Adrenal gland (tissue), 12 donors: ENCODE measurements around the gene SETBP1. TPM values are rescaled to one million over a fixed set of nuclear protein-coding genes. Genes with fewer than 3 reads are reported as not detected.

Experiments
- DNase-seq, 7 donors: peaks; one replicate each; pipeline ENCODE4 v3.0.0-alpha.2; 2019 to 2020
- H3K27ac ChIP-seq, 5 donors: fragments of 200-600 bp; sonication (generic) in 4 of 5; 1 replicate in 3 of 5; 2 replicates in 2 of 5; pipeline versions ENCODE4 v1.5.1 to v1.8.0; 2016 to 2020; ENCODE audit warnings: mild to moderate bottlenecking in 1 of 5
- H3K27me3 ChIP-seq: fragments of 200-600 bp; 2 replicates; pipeline ENCODE4 v1.8.0; 2021
- H3K36me3 ChIP-seq, 2 donors: fragments of 200-600 bp; replicated peaks in 1 of 2; 1 replicate in 1 of 2; 2 replicates in 1 of 2; pipeline versions ENCODE4 v1.5.1 to v1.8.0; 2018 to 2022
- H3K4me1 ChIP-seq, 2 donors: fragments of 200-600 bp; replicated peaks in 1 of 2; 1 replicate in 1 of 2; 2 replicates in 1 of 2; pipeline versions ENCODE4 v1.5.1 to v1.8.0; 2018 to 2021
- H3K4me3 ChIP-seq, 4 donors: fragments of 200-600 bp; sonication (generic) in 3 of 4; one replicate each; pipeline ENCODE4 v1.5.1; 2016 to 2018
- H3K9me3 ChIP-seq, 3 donors: fragments of 200-600 bp; sonication (generic) in 1 of 3; replicated peaks in 1 of 3; 1 replicate in 2 of 3; 2 replicates in 1 of 3; pipeline versions ENCODE4 v1.5.1 to v1.8.0; 2016 to 2021
- CTCF ChIP-seq, 6 experiments: fragments of 450-650 bp in 4 of 6; fragments of 200-600 bp in 2 of 6; sonication (generic) in 1 of 6; IDR thresholded peaks; 1 replicate in 5 of 6; 2 replicates in 1 of 6; pipeline versions ENCODE4 v1.5.1 to v1.8.0; 2016 to 2021; ENCODE audit warnings: antibody characterized with exemption in 6 of 6, mild to moderate bottlenecking in 2 of 6, moderate library complexity in 1 of 6
- POLR2A ChIP-seq, 2 donors: fragments of 450-650 bp; IDR thresholded peaks; one replicate each; pipeline ENCODE4 v1.6.1; 2017; ENCODE audit warnings: antibody characterized with exemption in 2 of 2, mild to moderate bottlenecking in 2 of 2, moderate library complexity in 1 of 2
- WGBS, 4 donors: extraction: QIAGEN DNeasy Blood & Tissue Kit in 2 of 4; methylation state at CpG; one replicate each; pipeline versions ENCODE4 v1.1.5 to v1.1.7; 2013 to 2017; 5-methylcytosine and 5-hydroxymethylcytosine counted together
- intact Hi-C, 2 donors: fragments of 100-400 bp; cut with DNase I; formaldehyde crosslinking; loops; one replicate each; pipeline versions ENCODE4 v1.14.1 to v1.15.0; 2022 to 2023
- polyA plus RNA-seq, 3 donors: library from polyadenylated mRNA; stranded (reverse); fragments of 200-250 nt in 2 of 3; fragments of 350-450 nt in 1 of 3; fragmentation: Illumina TruSeq in 1 of 3; extraction: RNeasy Lipid Tissue Mini Kit (QIAGEN cat#74804) in 1 of 3; gene quantifications; one replicate each; pipeline ENCODE4 v1.2.3, GENCODE V29; 2013 to 2014
- total RNA-seq, 9 donors: library from RNA; depleted of rRNA in 4 of 9; stranded (reverse); fragments of >200 nt in 4 of 9; fragments of 120-200 nt in 1 of 9; fragmentation: NEBNext Ultra II Directional in 1 of 9; extraction: Animal tissue kit (Norgen Biotek cat#: 25700) in 1 of 9; gene quantifications; one replicate each; pipeline versions ENCODE4 v1.1.0 to v1.2.4, GENCODE V29; 2013 to 2023
- donor health status: healthy with polysubstance abuse.
- donor health status: Bipolar disorder and iron deficiency.
- donor health status: DM: yes; HTN: yes; CAD: no.
- donor health status: DM: no; HTN: no; CAD: no.
- donor health status: DM: no; HTN: no; CAD: no.
- donor health status: DM: yes; HTN: yes; CAD: no.

SETBP1 gene
- total and polyA plus RNA-seq, 12 donors: 1.2 to 18.0 (median 9.4) TPM

GRCh38 chr18:44866103-44866502 lies 185.4 kb downstream of the SETBP1 start:
- TF ChIP-seq CTCF (IDR thresholded peaks at IDR 0.05): no peak
- no peak for TF ChIP-seq POLR2A (IDR thresholded peaks at IDR 0.05)
- no peaks in the 10 kb centered on the region for H3K4me1 ChIP-seq
- intact Hi-C loops: no loop called here
- H3K9me3 ChIP-seq: no peaks in the 10 kb centered on the region
- DNase-seq: no peak
- H3K27me3 ChIP-seq: no peaks in the 10 kb centered on the region
- 41 to 79% (median 65%) methylated on average over 1 of the region's 1 CpG for WGBS, 4 donors
- no peak overlapping the region for H3K27ac ChIP-seq
- no peak overlapping the region for H3K4me3 ChIP-seq
- H3K36me3 ChIP-seq: no peaks in the 10 kb centered on the region

- Histone ChIP-seq H3K4me3 (no peak overlapping the region), H3K4me1 (no peaks in the 10 kb centered on the region), H3K9me3 (no peaks in the 10 kb centered on the region), H3K36me3 (no peaks in the 10 kb centered on the region), H3K27ac (no peak overlapping the region), H3K27me3 (no peaks in the 10 kb centered on the region)
- 67 to 88% (median 69%) methylated on average over 4 of the region's 4 CpGs for WGBS, 4 donors
- no peak for TF ChIP-seq CTCF (IDR thresholded peaks at IDR 0.05)
- TF ChIP-seq POLR2A (IDR thresholded peaks at IDR 0.05): no peak
- intact Hi-C loops: no loop called here
- DNase-seq: no peak
Observed at GRCh38 chr18:44869533-44869932, 188.8 kb downstream of the SETBP1 start.

- H3K27ac ChIP-seq: no peak overlapping the region
- H3K36me3 ChIP-seq: no peaks in the 10 kb centered on the region
- TF ChIP-seq POLR2A (IDR thresholded peaks at IDR 0.05) (no peak), CTCF (IDR thresholded peaks at IDR 0.05) (no peak)
- no peaks in the 10 kb centered on the region for H3K9me3 ChIP-seq
- 70 to 88% (median 79%) methylated on average over 11 of the region's 11 CpGs for WGBS, 4 donors
- intact Hi-C loops: no loop called here
- no peak overlapping the region for H3K4me3 ChIP-seq
- no peaks in the 10 kb centered on the region for H3K27me3 ChIP-seq
- DNase-seq: no peak
- H3K4me1 ChIP-seq: no peaks in the 10 kb centered on the region
Observed at GRCh38 chr18:44870631-44871502, 190.2 kb downstream of the SETBP1 start.

- WGBS, 4 donors: 82 to 85% (median 84%) methylated on average over 3 of the region's 3 CpGs
- no peak for TF ChIP-seq CTCF (IDR thresholded peaks at IDR 0.05)
- TF ChIP-seq POLR2A (IDR thresholded peaks at IDR 0.05): no peak
- H3K27me3 ChIP-seq: no peaks in the 10 kb centered on the region
- H3K4me3 ChIP-seq: no peak overlapping the region
- H3K27ac ChIP-seq: no peak overlapping the region
- intact Hi-C loops: no loop called here
- no peaks in the 10 kb centered on the region for H3K9me3 ChIP-seq
- DNase-seq: no peak
- no peaks in the 10 kb centered on the region for H3K4me1 ChIP-seq
- H3K36me3 ChIP-seq: no peaks in the 10 kb centered on the region
Observed at GRCh38 chr18:44871771-44872170, 191.1 kb downstream of the SETBP1 start.
